ENCODE measurements around the gene FNDC3A. TPM values are rescaled to one million over a fixed set of nuclear protein-coding genes. Genes with fewer than 3 reads are reported as not detected.

Gene FNDC3A
- total RNA-seq, 1 donor from 2014 or later = 87.5 TPM

DNA sequence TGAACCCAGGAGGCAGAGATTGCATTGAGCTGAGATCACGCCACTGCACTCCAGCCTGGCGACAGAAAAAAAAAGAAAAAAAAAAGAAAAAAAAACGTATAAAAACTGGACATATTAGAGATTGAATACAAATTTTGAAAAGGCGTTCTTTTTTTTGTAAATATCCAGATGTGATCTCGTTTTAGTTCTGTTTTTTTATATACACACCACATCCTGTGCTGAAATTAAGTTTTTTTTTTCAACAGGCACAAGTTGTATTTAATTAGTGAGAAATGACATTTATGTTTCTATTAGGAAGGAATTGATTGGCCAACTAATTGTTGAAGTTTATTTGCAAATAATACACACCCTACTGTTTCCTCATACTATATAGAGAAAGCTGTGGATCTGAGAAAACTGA, 275.6 kb downstream of the FNDC3A start:
- DNase-seq (ENCODE audit: low read depth) = no peak

DNA sequence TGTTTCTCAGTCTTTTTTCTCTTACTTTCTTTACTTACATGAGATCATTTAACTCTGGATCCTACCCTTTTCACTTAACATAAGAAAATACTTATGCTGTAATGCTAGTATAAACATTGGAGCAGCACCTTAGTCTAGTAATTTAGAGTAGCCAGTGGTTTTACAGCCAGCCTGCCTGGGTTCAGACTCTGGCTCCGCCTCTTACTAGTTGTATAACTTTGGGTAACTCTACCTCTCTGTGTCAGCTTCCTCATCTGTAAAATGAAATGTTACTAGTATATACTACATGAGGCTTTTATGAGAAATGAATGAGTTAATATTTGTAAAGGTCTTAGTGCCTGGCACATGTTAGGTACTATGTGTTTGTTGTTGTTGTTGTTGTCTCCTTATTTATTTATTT, 277.6 kb downstream of the FNDC3A start:
- no peak for DNase-seq (ENCODE audit: low read depth)

DNA sequence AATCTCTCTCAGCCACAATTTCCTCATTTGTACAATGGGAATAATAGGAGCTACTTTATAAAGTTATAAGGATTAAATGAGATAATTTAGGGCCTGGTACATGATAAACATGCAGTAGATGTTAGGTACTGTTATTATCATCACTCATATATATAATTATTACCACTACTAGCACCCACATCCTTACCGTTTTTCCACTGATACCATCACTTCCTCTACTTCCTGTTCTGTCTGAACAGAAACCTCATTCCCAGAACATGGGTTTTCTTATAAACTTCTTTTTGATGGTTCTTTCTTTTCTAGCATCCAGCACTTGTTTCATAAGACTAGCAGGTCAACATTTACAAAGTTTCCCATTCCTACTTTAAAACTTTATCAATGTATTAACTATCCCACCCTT, 278.3 kb downstream of the FNDC3A start:
- no peak for DNase-seq (ENCODE audit: low read depth)

DNA sequence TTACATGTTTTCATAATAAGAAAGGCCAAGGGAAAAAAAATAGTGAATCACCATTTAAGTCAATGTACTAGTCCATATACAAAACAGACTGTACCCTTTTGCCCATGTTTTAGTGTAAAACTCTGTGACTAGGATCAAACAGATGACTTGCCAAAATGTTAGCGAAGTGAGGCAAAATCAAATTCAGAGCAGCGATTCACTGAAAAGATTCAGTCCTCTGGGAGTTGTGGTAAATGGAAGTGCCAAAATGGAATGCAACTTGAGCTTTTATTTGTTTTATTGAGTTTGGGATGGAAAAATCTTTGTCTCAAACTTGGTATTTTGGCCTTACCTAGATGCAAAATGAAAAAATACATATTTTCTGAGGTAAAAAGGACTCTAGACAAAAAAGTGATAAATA, 281.1 kb downstream of the FNDC3A start:
- no peak for DNase-seq (ENCODE audit: low read depth)

DNA sequence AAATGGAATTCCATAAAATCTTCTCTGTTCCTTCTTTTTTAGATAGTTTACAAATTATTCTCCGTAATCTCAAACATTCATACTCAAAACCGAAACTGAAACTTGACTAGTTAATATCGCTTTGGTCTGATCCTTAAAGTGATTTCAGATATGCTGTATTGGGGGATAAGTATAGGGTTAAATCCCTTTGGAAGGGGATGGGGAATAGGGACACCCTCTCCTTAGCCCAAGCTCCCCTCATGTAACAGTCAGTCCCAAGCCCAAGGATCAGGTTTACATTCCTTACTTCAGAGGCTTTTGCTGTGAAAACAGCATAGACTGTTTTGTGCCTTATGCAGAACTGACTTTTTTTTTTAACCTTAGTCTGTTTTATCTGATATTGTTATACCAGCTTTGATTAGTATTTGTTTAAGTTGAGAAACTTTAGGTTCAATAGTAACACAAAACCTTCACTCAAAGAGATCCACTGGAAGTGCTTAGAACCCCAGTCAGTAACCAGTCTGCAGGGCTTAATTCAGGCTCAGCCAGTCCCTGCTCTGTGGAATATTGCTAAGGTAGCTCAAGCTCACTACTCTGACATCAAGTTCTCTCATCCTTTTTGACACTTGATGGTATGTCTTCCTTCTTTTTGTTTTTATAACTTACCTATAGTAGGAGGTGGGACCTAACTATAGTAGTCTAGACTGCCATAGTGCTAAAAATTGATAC, 282.5 kb downstream of the FNDC3A start:
- DNase-seq (ENCODE audit: low read depth) = no peak

Other genes starting within 250 kb of the FNDC3A start
- not detected in 2 replicates for gene MLNR, start 244.4 kb downstream of the FNDC3A start, total RNA-seq

All from renal cortical epithelial cell (primary cell).